ENCODE data around the gene SLC43A1.

GRCh38 chr11:57530215-57530595 is 14.7 kb upstream of the SLC43A1 start:
- TF ChIP-seq POLR2A (IDR thresholded peaks at IDR 0.05; ENCODE audit: low read depth, low read length) (no peak), CEBPB (IDR thresholded peaks at IDR 0.05; ENCODE audit: low read depth, low read length) (no peak), RAD21 (IDR thresholded peaks at IDR 0.05; ENCODE audit: low read length) (no peak), MAZ (IDR thresholded peaks at IDR 0.05; ENCODE audit: borderline replicate concordance, low read depth, low read length) (no peak), MAFK (IDR thresholded peaks at IDR 0.05; ENCODE audit: low read depth, low read length) (no peak), SMC3 (IDR thresholded peaks at IDR 0.05; ENCODE audit: low read depth, low read length) (no peak), CHD1 (IDR thresholded peaks at IDR 0.05; ENCODE audit: low read depth, low read length) (no peak), MXI1 (IDR thresholded peaks at IDR 0.05; ENCODE audit: borderline replicate concordance, low read depth, low read length) (no peak), FOS (IDR thresholded peaks at IDR 0.05; ENCODE audit: low read depth, low read length) (no peak), RCOR1 (IDR thresholded peaks at IDR 0.05; ENCODE audit: insufficient replicate concordance, low read length) (peak; percentile 85), BHLHE40 (IDR thresholded peaks at IDR 0.05; ENCODE audit: low read depth, low read length) (no peak)
- TF ChIP-seq, protein P1, sequence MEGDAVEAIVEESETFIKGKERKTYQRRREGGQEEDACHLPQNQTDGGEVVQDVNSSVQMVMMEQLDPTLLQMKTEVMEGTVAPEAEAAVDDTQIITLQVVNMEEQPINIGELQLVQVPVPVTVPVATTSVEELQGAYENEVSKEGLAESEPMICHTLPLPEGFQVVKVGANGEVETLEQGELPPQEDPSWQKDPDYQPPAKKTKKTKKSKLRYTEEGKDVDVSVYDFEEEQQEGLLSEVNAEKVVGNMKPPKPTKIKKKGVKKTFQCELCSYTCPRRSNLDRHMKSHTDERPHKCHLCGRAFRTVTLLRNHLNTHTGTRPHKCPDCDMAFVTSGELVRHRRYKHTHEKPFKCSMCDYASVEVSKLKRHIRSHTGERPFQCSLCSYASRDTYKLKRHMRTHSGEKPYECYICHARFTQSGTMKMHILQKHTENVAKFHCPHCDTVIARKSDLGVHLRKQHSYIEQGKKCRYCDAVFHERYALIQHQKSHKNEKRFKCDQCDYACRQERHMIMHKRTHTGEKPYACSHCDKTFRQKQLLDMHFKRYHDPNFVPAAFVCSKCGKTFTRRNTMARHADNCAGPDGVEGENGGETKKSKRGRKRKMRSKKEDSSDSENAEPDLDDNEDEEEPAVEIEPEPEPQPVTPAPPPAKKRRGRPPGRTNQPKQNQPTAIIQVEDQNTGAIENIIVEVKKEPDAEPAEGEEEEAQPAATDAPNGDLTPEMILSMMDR (conservative IDR thresholded peaks at IDR 0.05; ENCODE audit: low read depth, low read length) = no peak
- TF ChIP-seq, protein P2, sequence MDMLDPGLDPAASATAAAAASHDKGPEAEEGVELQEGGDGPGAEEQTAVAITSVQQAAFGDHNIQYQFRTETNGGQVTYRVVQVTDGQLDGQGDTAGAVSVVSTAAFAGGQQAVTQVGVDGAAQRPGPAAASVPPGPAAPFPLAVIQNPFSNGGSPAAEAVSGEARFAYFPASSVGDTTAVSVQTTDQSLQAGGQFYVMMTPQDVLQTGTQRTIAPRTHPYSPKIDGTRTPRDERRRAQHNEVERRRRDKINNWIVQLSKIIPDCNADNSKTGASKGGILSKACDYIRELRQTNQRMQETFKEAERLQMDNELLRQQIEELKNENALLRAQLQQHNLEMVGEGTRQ (IDR thresholded peaks at IDR 0.05; ENCODE audit: low read depth, low read length) = no peak
